GM18498 (cell line): ENCODE data around the gene CDCP2.
"Not testable (repeated sequence)": the region's sequence is repeated elsewhere in the genome, so short reads cannot be mapped to it uniquely, and the experiment has no call there.

ENCODE experiments used
- ATAC-seq: cut with Tn5 transposase; IDR thresholded peaks from one replicate; pipeline ENCODE4 v1.9.1; 2021; ENCODE audit warnings: mild to moderate bottlenecking, moderate library complexity; ENCODE audit not compliant: unreplicated experiment

CDCP2 gene

DNA sequence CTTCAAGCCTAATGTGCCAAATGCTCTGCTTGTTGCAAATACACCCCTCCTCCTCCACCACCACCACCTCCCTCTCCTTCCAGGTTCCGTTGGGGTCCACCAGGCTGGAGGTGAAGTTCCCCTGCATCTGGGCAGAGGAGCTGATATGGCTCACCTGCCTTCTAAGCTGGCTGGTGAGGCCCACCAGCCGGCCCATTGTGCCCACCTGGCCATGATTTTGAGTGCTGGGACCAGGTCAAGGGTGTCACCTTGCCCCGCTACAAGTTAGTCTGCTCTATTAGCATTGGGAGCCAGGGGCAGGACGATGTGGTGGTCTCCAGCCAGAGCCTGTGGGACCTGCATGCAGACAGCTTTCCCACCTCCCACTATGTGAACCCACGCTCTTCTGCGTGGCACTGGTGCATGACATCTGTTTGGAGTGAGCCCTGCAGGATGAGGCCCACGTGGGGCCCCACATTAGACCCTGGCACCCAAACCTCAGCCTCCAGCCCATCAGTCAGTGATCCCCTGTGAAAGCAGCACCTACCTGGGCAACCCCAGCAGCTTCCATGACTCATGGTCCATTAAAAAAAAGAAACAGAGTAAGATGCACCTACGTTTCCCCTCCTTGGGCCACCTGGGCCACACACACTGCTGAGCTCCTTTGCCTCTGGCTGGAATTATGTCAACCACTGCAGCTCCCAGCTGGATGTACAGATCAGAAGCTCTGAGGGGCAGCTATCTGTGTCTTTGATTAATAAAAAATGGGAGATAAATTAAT is 15.6 kb upstream of the CDCP2 start:
- ATAC-seq, result no peak

DNA sequence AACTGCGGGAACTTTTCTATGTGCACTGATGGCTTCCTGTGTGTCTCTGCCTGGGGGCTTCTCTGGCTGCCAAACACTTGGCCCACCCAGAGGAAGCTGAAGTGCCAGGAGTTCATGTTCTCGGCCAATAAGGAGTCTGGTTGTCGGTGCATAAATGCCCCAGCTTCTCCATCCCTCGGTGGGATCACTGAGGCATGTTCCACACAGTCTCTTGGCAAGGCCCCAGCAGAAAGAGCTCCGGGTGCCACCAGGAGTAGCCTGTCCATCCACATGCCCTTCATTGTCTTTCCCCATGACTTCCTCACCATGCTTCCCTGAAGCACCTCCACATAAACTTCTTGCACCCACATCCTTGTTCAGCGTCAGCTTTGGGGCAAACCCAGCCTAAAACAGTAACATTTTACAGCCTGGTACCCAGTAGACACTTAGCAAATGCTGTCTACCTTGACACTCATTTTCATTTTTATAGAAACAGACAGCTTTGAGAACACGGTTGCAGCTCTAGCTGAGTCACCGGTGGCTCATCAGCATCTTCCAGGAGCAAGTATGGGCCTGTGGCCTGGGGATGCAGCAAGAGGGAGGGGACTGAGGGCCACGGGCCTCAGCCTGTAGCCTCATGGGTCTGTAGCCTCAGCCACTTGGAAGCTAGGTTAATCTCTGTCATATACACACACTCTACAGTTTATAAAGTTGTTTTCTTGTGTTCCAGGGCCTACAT is 14.8 kb upstream of the CDCP2 start:
- no peak for ATAC-seq

DNA sequence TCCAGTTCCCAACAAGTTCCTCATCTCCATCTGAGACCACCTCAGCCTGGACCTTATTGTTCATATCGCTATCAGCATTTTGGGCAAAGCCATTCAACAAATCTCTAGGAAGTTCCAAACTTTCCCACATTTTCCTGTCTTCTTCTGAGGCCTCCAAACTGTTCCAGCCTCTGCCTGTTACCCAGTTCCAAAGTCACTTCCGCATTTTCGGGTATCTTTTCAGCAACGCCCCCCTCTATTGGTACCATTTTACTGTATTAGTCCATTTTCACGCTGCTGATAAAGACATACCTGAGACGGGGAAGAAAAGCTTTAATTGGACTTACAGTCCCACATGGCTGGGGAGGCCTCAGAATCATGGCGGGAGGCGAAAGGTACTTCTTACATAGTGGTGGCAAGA is 13.6 kb upstream of the CDCP2 start:
- ATAC-seq, result not testable (repeated sequence)

DNA sequence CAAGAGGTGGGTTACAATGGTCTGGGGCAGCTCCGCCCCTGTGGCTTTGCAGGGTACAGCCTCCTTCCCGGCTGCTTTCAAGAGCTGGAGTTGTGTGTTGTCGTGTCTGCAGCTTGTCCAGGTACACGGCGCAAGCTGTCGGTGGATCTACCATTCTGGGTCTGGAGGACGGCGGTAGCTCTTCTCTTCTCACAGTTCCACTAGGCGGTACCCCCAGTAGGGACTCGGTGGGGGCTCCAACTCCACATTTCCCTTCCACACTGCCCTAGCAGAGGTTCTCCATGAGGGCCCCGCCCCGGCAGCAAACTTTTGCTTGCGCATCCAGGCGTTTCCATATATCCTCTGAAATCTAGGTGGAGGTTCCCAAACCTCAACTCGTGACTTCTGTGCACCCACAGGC is 12.3 kb upstream of the CDCP2 start:
- no peak for ATAC-seq

DNA sequence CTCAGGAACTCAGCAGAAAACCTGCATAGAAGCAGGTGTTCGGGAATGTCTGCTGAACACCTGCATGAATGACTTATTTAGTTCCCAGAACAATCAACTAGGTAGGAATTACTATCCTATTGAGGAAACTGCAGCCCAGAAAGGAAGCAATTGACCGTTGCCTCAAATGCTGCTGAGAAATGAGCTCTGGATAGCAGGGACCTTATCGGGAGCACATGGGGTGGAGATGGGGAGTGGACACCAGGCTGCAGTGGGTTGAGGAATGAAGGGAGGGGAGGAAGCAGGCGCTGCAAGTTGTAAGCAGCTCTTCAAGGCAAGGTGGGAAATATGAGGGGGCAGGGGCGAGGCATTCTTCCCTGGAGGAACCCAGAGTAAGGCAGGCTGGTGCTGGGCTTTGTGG is 10.8 kb upstream of the CDCP2 start:
- ATAC-seq, result no peak

DNA sequence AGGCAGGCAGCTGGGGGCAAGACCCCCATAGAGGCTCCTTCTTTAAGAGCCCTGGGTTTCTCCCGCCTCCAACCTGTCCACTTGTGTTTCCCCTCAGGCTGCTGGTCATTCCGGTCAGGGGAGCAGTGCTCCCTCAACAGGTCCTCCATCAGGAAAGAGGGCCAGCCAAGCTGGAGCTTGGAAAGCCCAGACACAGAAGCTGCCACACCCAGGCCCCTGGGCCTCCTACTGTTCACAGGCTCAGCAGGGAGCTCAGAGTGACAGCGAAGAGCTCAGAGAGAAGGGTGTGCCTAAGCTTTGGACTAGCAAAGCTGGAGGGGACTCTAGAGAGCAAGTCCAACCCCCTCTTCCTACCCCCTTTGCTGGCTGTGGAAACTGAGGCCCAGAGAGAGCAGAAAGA is 10.3 kb upstream of the CDCP2 start:
- no peak for ATAC-seq

DNA sequence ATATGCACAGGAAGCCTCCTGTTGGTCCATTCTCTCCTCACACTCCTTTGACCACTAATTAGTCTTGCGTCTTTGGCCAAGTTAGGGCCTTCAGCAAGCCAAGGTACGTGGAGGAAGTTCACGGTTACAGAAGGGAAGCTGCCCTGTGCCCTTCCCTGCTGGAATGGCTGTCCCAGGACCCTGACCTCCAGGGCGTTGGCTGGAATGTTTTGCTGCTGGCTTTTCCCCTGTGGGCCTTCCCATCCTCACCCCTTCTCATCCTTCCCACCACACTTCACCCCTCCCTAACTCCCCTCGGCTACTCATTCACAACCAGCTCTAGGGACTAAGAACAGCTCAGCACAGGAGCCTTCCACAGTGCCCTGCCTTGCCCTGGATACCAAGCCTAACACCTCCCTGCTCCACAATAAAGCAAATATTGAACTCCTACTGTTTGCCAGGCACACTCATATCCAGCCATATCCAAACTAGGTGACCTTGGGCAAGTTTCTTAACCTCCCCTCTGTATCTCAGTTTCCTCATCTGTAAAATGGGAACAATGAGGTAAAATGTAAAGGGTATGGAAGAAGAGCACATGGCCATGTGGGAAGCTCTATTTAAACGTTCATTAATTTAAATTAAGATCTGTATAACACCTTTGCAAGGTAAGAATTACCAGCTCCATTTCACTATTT is 8.8 kb upstream of the CDCP2 start:
- no peak for ATAC-seq

DNA sequence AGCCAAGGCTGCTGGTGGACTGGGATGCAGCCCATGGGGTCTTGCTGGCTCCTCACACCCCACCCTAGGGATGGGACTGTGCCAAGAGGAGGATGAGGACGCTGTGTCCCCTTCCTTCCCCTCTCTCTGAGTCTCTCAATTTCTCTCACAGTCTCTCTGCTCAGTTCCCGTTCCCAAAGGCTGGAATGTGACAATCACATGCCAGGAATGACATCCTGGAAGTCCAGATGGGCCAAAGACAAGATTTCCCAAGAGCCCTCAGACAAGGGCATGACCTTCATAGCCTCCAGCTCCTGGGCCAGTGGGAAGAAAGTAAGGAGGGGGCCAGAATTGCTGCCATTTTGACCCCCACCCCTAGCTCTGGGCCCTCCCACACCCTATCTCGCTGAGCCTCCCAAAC is 7.6 kb upstream of the CDCP2 start:
- no peak for ATAC-seq

DNA sequence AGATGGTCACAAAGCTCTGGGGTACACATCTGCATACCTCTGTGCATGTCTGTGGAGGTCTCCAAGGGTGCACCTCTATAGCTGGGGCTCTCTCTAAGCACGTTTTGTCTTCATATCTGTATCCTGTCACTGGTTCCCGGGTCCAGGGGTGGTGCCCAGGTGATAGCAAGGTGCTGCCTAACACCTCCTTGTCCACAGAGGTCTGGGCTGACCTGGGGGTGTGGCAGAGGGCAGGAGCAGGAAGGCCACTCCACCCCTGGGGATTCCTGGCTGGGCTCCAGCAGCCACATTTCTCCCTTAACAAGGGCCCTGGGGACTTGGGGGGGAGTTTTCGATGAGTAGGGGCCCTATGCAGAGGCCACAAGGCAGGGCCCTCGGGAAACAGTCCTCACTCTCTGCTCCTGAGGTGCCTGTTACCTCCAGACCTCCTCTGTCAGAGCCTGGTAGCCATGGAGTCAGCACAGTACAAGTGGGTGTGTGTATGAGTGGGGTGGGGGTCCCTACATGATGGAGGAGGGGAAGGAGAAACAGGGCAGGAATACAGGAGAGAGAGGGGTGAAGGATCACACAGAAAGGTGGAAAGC is 7.0 kb upstream of the CDCP2 start:
- ATAC-seq, result no peak

DNA sequence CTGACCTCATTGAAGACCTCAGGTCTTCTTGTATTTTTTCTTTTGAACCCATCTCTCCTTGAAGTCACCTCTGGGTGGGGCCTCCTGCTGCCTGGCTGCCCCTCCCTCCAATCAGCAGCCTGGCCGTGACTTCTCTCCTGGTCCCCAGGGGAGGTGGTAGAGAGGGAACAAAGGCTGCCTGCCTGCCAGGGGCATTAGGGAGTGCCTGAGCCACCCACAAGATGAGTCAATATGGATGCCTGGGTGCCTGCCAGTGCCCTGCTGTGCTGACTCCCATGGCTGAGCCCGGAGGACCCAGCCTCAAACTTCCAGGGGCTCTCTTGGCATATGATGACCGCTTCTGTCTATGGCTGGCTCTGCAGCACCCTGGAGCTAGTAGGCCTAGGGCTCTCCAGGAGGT is 5.3 kb upstream of the CDCP2 start:
- no peak for ATAC-seq

DNA sequence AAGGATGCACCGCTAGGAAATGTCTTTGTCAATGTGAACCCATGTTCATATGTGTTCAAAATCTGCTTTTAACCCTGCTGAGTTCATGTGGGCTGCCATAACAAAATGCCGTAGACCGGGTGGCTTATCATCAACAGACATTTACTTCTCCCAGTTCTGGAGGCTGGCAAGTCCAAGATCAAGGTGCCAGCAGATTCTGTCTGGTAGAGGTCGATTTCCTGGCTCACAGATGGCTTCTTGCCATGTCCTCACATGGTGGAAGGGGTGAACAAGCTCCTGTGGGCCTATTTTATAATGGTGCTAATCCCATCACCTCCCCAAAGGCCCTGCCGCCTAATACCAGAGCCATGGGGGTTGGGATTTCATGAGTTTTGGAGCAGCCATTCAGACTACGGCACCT is 4.6 kb upstream of the CDCP2 start:
- no peak for ATAC-seq

DNA sequence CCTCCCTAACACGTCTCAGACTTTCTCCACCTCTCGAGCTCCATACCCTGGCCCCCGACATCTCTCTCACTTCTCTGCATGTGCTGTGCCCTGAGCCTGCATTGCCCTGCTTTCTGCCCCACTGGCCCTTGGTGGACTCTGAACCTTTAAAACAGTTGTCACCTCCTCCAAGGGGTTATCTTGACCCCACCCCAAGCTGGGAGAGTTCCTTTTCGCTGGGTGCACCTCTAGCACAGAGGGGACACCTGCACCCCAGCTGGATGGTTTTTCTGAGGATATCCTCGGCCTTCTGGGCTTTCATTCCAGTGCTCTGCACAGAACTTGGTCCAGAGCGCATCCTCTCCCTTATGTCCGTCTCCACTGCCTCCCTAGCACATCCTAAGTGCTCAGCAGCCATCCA is 4.2 kb upstream of the CDCP2 start:
- ATAC-seq, result no peak

DNA sequence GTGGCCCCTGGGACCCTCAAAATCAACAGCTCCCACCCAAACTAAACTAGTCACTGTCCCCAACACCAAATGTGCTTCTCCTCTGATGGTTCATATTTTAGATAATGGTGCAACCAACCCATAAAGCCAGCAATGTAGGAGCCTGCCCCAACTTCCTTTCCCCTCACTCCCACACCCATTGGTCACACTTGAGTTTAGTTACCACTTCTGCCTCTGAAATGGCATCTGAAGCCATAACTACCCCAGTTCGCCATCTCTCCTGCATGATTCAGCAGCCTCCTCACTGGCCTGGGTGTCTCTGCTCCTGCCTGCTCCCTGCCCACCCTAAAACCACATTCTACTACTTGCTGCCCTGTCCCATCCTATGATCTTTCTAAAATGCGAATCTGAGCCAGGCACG is 3.4 kb upstream of the CDCP2 start:
- no peak for ATAC-seq

DNA sequence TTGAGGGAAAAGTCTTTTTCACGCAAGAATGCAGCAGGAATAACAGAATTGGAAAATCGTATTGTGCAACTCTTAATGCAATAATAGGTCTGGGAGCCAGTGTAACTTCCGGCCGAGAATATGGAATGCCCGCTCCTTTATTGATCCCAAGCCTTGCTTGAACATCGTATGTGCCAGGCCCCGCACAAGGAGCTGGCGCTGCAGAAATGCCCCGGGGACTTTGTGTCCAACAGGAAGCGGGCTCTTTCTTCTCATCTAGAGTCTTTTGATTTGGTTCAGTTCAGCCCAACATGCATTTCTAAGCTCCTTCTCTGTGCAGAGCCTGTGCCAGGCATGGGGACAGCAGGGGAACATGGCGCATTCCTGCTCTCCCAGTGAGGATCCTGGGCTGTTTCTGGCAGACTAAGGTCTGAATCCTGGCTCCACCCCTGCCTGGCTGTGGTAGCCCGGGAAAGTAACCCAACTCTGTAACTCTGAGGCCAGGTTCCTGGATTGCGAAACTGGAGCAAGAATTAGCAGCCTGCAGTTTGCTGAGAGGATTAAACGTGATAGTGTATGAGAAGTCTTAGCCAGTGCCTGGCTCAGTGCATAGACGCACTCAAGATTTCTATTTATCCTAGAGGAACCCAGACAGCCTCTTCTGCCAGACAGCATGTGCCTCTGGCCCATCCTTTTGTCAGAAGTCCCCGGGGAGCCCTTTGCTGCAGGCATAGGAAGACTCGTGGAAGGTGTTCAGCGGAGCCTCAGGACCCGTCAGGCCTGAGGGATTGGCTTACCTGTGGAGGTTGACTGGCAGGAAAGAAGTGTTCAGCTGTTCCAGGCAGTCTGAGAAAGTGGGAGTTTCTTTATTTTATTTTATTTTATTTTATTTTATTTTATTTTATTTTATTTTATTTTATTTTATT is 987 bp upstream of the CDCP2 start:
- no peak for ATAC-seq

DNA sequence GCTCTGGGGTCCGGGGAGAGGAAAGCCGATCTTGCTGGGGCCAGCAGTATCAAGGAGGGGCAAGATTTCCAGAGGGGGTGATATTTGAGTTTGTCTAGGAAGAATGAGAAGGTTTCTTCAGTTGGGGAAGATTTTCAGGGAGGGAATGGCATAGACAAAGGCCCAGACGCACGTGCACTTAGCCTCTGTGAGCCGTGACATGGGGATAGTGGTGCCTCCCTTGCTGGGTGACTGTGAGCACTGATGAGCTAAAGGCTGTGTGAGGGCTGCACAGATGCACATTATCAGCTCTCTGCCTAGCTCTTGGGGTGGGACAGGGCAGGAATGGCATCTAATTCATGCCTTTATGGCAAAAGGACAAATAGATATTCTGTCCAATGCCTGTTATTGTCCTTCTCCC is 1.8 kb downstream of the CDCP2 start:
- ATAC-seq, result no peak

DNA sequence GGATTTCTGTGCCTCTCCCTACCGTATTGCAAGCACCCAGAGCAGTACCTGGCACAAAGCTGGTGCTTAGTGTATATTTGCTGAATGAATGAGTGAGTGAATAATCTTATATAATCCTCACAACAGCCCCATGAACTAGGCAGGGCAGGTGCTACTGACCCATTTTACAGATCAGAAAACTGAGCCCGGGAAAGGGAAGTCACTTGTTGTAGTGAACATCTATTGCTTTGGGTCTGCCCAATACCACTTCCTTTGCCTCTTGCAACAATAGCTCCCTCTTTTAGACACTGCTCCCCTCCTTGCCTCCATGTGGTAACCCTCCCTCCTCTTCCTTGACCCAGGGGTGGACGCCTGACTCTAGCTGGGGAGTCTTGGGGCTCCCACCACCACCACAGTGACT is 3.1 kb downstream of the CDCP2 start:
- no peak for ATAC-seq

DNA sequence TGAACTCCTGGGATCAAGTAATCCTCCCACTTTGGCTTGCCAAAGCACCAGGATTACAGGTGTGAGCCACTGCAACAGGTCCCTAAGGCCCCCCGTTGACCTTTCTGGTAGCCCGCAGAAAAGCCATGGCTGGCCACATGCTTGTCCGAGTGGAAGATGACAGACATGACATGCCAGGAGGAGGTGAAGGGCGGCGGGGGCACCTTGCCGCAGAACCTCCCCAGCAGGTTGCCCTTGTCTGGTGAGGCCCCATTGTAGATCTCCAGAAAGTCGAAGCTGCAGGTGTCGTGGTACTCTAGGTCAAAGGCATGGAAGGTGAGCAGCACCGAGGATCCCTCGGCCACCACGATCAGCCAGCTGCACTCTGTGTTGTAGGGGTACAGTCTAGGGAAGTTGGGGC is 8.4 kb downstream of the CDCP2 start:
- ATAC-seq, result no peak

DNA sequence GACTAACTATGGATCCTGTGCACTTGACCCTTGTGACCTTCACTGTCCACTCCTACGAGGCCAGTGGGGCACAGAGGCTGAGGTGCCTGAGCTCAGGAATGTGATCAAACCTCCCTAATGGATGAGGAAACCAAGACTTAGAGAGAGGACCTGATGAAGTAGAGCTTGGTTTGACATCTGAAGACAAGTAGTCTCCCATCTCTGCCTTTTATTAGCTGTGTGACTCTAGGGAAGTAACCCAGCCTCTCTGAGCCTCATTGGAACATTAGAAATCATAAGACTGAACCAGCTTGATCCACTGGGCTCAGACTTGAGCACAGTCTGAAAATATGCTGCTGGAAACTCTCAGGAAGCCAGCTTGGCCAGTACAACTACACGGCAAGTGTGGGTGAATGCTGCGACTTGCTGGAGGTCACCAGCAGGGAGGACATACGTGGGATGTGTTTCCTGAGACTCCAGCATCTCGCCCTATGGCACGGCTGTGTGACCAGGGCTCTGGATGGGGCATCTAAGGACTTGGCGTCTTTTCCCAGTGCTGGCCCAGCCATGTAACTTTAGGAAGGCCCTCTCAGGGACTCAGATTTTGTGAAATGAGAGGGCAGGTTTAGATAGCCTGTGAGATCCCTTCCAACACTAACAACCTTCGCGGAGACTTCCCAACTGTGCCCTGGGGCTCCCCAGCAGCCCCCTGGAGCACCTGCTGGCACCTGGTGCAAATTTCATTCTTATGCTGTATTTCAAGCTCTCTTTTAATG is 10.5 kb downstream of the CDCP2 start:
- ATAC-seq, result no peak

DNA sequence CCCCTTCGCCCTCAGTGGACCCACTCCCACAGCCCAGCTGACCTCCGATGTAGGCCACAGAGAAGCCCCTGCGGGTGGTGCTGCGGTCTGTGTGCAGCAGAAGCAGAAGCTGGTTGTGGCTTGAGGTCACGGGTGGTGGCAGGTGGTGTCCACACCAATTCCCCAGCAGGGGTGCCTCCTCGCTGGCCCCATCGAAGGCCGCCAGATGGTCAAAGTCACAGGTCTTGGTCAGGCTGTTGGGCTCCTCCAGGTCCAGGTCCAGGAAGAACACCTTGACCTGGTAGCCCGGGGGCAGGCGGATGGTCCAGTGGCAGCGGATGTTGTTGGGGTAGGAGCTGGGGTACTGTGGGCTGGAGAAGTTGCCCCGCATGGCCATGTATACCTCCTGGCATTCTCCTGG is 13.1 kb downstream of the CDCP2 start:
- ATAC-seq, result no peak

DNA sequence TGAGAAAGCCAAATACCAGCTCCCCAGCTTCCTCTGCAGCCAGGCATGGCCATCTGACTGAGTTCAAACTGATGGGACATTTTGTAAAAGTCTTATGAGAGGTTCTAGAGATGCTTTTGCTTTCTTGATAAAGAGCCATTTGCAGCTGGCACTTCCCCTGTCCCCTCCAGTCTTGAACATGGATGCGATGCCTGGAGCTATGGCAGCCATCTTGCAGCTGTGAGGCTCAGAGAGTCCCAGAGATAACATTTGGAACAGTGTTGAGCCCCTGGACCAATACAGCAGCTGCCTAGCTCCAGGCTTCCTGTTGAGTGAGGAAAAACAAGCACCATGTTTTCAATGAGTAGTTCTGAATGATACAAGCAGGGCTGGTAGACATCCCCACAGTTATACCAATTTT is 13.8 kb downstream of the CDCP2 start:
- ATAC-seq, result no peak
